Keratinocyte (primary cell): ENCODE results near the gene APMAP.

Source experiments
- EZH2 ChIP-seq: IDR thresholded peaks from one replicate; pipeline ENCODE4 v1.6.1; 2012; ENCODE audit warnings: inconsistent platforms, mild to moderate bottlenecking, low read length, moderate library complexity
- TF ChIP-seq, protein P1 (sequence below), 3 experiments: IDR thresholded peaks in 1 of 3; conservative IDR thresholded peaks in 1 of 3; optimal IDR thresholded peaks in 1 of 3; 2 replicates in 2 of 3; 3 replicates in 1 of 3; pipeline versions ENCODE3 to v1.5.1; 2011; ENCODE audit warnings: low read length in 3 of 3, mild to moderate bottlenecking in 3 of 3, moderate library complexity in 2 of 3, control low read depth in 1 of 3, inconsistent platforms in 1 of 3; ENCODE audit not compliant: insufficient read depth in 2 of 3; ENCODE audit errors: extremely low read depth in 1 of 3

DNA sequence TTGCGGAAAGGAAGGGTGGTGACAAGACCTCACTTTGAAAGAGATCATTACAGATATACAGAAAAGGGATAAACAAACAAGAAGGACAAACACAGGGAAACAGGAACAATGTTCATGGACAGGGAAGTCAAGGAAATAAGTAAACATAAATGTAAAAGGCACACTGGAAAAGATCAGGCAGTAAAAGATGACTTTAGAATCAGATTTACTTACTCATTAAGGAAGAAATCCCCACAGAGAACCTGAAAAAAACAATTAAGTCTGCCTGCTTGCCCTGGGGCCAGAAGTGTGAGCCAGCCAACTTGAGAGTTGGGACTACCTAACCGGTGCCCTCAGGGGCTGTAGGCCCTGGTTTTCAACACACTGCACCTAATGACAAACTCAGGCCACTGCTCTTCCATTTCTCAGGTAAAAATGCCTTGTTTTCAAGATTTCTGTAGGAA is 1.7 kb downstream of the APMAP start:
- TF ChIP-seq, protein P1, sequence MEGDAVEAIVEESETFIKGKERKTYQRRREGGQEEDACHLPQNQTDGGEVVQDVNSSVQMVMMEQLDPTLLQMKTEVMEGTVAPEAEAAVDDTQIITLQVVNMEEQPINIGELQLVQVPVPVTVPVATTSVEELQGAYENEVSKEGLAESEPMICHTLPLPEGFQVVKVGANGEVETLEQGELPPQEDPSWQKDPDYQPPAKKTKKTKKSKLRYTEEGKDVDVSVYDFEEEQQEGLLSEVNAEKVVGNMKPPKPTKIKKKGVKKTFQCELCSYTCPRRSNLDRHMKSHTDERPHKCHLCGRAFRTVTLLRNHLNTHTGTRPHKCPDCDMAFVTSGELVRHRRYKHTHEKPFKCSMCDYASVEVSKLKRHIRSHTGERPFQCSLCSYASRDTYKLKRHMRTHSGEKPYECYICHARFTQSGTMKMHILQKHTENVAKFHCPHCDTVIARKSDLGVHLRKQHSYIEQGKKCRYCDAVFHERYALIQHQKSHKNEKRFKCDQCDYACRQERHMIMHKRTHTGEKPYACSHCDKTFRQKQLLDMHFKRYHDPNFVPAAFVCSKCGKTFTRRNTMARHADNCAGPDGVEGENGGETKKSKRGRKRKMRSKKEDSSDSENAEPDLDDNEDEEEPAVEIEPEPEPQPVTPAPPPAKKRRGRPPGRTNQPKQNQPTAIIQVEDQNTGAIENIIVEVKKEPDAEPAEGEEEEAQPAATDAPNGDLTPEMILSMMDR (optimal IDR thresholded peaks at IDR 0.05 in 1 of 3, IDR thresholded peaks at IDR 0.05 in 1 of 3, conservative IDR thresholded peaks at IDR 0.05 in 1 of 3; ENCODE audit: extremely low read depth in 1 of 3, insufficient read depth in 2 of 3, low read length in 3 of 3) = no peak
- TF ChIP-seq EZH2 = no peak
